ENCODE data around the gene CLPX.

CLPX gene

DNA sequence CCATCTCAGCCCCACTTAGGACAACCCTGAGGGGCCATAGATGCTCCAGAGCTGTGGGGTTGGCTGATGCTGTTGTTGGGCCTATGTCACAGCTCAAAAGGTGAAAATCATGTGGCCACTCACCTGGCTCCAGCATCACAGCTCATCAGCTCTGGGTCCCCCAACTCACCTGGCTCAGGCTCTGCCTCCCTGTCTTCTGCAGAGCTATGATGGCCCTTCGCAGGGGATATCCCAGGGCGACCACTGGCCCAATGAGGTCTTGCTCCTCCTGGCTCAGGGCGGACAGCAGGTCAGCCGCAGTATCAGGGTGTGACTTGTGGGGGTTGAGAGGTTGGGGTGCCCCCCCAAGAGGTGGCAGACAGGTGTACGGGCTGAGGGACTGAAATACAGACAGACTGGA, 85.8 kb downstream of the CLPX start:
- no peak for DNase-seq

All from NCI-H1092 treated with DMSO at 0.1 percent for 48 hours (cell line).